Testis (tissue), 2 donors: Measurements from ENCODE around the gene PAPPA.

ENCODE experiments used
- CTCF ChIP-seq, 3 experiments: fragments of 450-650 bp in 2 of 3; fragments of 200-600 bp in 1 of 3; sonication (generic) in 1 of 3; IDR thresholded peaks; one replicate each; pipeline ENCODE4 v1.5.1; 2016 to 2019; ENCODE audit warnings: antibody characterized with exemption in 3 of 3, mild to moderate bottlenecking in 2 of 3, moderate library complexity in 1 of 3
- POLR2A ChIP-seq: fragments of 450-650 bp; IDR thresholded peaks from one replicate; pipeline ENCODE4 v1.6.1; 2017; ENCODE audit warnings: antibody characterized with exemption, mild to moderate bottlenecking, moderate library complexity

- TF ChIP-seq CTCF (IDR thresholded peaks at IDR 0.05): no peak
- no peak for TF ChIP-seq POLR2A
Measured at GRCh38 chr9:116372081-116372673, 218.6 kb downstream of the PAPPA start.
